ENCODE measurements around the gene ACOT11.

- no peak for TF ChIP-seq CTCF (conservative IDR thresholded peaks at IDR 0.05 in 1 of 2, IDR thresholded peaks at IDR 0.05 in 1 of 2; ENCODE audit: extremely low read depth in 1 of 2, insufficient read depth in 1 of 2, low read depth in 1 of 2, low read length in 2 of 2)
- TF ChIP-seq EZH2 (IDR thresholded peaks at IDR 0.05; ENCODE audit: borderline replicate concordance, low read length): no peak
Observed at GRCh38 chr1:54597455-54598030, 49.5 kb downstream of the ACOT11 start.

All from mammary epithelial cell (primary cell).